ENCODE measurements around the gene ENTPD1.
"Not testable (repeated sequence)": the region's sequence is repeated elsewhere in the genome, so short reads cannot be mapped to it uniquely, and the experiment has no call there.

ENTPD1 gene

GRCh38 chr10:95756041-95756761 is at the start of gene ENTPD1:
ENTPD1 (plus strand) TSS chr10:95756163; CDS start chr10:95756240, 77 bp downstream.
- DNase-seq (ENCODE audit: low read depth) = no peak

GRCh38 chr10:95706573-95706972 is 49.4 kb upstream of the ENTPD1 start:
- DNase-seq (ENCODE audit: low read depth) = no peak

GRCh38 chr10:95706990-95707389 is 49.0 kb upstream of the ENTPD1 start:
- DNase-seq (ENCODE audit: low read depth) = no peak

- DNase-seq (ENCODE audit: low read depth) = no peak
Observed at GRCh38 chr10:95711492-95711891, 44.5 kb upstream of the ENTPD1 start.

GRCh38 chr10:95716466-95716865 is 39.5 kb upstream of the ENTPD1 start:
- no peak for DNase-seq (ENCODE audit: low read depth)

GRCh38 chr10:95716866-95717265 is 39.1 kb upstream of the ENTPD1 start:
- DNase-seq (ENCODE audit: low read depth) = no peak

GRCh38 chr10:95720745-95721144 is 35.2 kb upstream of the ENTPD1 start:
- not testable (repeated sequence) for DNase-seq (ENCODE audit: low read depth)

- not testable (repeated sequence) for DNase-seq (ENCODE audit: low read depth)
Observed at GRCh38 chr10:95722496-95722895, 33.5 kb upstream of the ENTPD1 start.

GRCh38 chr10:95728526-95728925 is 27.4 kb upstream of the ENTPD1 start:
- DNase-seq (ENCODE audit: low read depth) = no peak

GRCh38 chr10:95729323-95730055 is 26.5 kb upstream of the ENTPD1 start:
- DNase-seq (ENCODE audit: low read depth) = no peak

- DNase-seq (ENCODE audit: low read depth) = no peak
Observed at GRCh38 chr10:95730233-95730632, 25.7 kb upstream of the ENTPD1 start.

- not testable (repeated sequence) for DNase-seq (ENCODE audit: low read depth)
Observed at GRCh38 chr10:95732907-95733306, 23.1 kb upstream of the ENTPD1 start.

- DNase-seq (ENCODE audit: low read depth) = no peak
Observed at GRCh38 chr10:95739056-95739455, 16.9 kb upstream of the ENTPD1 start.

GRCh38 chr10:95741807-95742467 is 14.0 kb upstream of the ENTPD1 start:
- peak; percentile 73 for DNase-seq (ENCODE audit: low read depth)

- DNase-seq (ENCODE audit: low read depth) = no peak
Observed at GRCh38 chr10:95742485-95742884, 13.5 kb upstream of the ENTPD1 start.

GRCh38 chr10:95742962-95743535 is 12.9 kb upstream of the ENTPD1 start:
- no peak for DNase-seq (ENCODE audit: low read depth)

GRCh38 chr10:95745501-95745900 is 10.5 kb upstream of the ENTPD1 start:
- no peak for DNase-seq (ENCODE audit: low read depth)

- DNase-seq (ENCODE audit: low read depth) = no peak
Observed at GRCh38 chr10:95748349-95748748, 7.6 kb upstream of the ENTPD1 start.

GRCh38 chr10:95755511-95756004 is 405 bp upstream of the ENTPD1 start:
- DNase-seq (ENCODE audit: low read depth) = no peak

- no peak for DNase-seq (ENCODE audit: low read depth)
Observed at GRCh38 chr10:95756809-95757684, 1.1 kb downstream of the ENTPD1 start.

- no peak for DNase-seq (ENCODE audit: low read depth)
Observed at GRCh38 chr10:95758351-95759025, 2.5 kb downstream of the ENTPD1 start.

Data from CMK (cell line).